ENCODE results near the gene STK26.
A peak's percentile ranks its signal among the peaks of the same experiment; 100 is the strongest.

Gene STK26

DNA sequence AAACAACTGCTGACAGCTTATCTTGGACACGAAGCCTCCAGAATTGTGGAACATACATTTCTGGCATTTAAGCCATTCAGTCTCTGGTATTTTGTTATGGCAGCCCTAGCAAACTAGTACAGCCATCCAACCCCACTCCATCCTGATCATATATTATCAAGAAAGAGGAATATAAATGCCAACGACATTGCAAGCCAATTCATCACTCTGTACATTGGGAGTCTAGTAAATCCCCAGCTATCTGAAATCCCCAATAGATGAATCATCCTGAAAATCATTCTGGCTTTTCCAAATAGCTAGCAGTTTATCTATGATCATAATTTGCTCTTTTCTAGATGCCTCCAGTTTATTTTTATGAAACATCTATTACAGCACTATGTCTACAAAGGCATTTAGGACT lies 63.6 kb downstream of the STK26 start:
- TF ChIP-seq, protein P1, sequence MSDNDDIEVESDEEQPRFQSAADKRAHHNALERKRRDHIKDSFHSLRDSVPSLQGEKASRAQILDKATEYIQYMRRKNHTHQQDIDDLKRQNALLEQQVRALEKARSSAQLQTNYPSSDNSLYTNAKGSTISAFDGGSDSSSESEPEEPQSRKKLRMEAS (IDR thresholded peaks at IDR 0.05; ENCODE audit: low read depth, low read length) = no peak
- TF ChIP-seq POLR2A (IDR thresholded peaks at IDR 0.05; ENCODE audit: extremely low read depth, insufficient read length) (no peak), MYC (IDR thresholded peaks at IDR 0.05; ENCODE audit: low read depth, low read length) (no peak)
- TF ChIP-seq, protein P2, sequence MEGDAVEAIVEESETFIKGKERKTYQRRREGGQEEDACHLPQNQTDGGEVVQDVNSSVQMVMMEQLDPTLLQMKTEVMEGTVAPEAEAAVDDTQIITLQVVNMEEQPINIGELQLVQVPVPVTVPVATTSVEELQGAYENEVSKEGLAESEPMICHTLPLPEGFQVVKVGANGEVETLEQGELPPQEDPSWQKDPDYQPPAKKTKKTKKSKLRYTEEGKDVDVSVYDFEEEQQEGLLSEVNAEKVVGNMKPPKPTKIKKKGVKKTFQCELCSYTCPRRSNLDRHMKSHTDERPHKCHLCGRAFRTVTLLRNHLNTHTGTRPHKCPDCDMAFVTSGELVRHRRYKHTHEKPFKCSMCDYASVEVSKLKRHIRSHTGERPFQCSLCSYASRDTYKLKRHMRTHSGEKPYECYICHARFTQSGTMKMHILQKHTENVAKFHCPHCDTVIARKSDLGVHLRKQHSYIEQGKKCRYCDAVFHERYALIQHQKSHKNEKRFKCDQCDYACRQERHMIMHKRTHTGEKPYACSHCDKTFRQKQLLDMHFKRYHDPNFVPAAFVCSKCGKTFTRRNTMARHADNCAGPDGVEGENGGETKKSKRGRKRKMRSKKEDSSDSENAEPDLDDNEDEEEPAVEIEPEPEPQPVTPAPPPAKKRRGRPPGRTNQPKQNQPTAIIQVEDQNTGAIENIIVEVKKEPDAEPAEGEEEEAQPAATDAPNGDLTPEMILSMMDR (IDR thresholded peaks at IDR 0.05; ENCODE audit: low read depth, low read length) = no peak
- no peak overlapping the region for H3K4me3 ChIP-seq (ENCODE audit: low read depth, low read length)
- no peak for DNase-seq (ENCODE audit: low read depth)

DNA sequence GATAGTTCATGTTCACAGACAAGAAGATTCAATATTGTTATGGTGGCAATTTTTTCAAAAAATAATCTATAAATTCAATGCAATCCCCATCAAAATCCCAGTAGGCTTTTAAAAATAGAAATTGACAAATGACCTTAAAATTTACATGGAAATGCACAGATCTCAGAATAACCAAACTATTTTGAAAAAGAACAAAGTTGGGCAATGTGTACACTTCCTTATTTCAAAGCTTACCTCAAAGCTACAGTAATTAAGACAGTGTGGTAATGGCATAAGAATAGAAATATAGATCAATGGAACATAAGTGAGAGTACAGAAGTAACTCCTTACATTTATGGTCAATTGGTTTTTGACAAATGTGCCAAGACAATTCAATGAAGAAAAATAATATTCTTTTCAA lies 65.8 kb downstream of the STK26 start:
- H3K4me3 ChIP-seq (ENCODE audit: low read depth, low read length) = no peak overlapping the region
- peak; percentile 9 for DNase-seq (ENCODE audit: low read depth)
- TF ChIP-seq MYC (IDR thresholded peaks at IDR 0.05; ENCODE audit: low read depth, low read length) (no peak), POLR2A (IDR thresholded peaks at IDR 0.05; ENCODE audit: extremely low read depth, insufficient read length) (no peak)
- TF ChIP-seq, protein P1 (IDR thresholded peaks at IDR 0.05; ENCODE audit: low read depth, low read length) = no peak
- TF ChIP-seq, protein P2 (IDR thresholded peaks at IDR 0.05; ENCODE audit: low read depth, low read length) = no peak

DNA sequence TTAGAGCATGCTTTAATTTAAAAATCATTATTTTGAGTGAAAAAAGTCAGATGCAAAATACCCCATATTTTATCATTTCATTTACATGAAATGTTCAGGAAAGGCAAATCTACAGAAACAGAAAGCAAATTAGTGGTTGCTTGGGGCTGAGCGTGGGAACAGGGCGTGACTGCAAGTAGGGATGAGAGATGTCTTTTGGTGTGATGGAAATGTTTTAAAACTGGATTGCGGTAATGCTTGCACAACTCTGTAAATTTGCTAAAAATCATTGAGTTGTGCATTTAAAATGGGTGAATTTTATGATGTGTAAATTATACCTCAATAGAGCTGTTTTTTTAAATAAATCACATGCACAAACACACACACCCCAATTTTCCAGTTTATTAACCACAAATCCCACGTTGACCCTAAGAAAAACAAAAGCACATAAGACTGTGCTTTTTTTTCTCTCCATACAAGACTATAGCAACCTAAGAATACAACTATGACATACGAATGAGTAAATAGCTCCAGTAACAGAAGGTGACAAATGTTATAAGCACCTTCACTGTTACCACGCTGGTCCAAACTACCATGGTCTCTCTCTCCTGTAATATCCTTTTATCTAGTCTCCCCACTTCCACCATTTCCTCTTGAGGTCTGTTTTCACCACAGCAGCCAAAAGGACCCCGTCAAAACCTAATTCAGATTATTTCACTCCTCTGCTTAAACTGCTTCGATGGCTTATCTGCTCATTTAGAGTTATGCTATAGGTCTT lies 67.5 kb downstream of the STK26 start:
- H3K4me3 ChIP-seq (ENCODE audit: low read depth, low read length) = no peak overlapping the region
- DNase-seq (ENCODE audit: low read depth) = peak; percentile 4
- TF ChIP-seq POLR2A (IDR thresholded peaks at IDR 0.05; ENCODE audit: extremely low read depth, insufficient read length) = no peak
- no peak for TF ChIP-seq MYC (IDR thresholded peaks at IDR 0.05; ENCODE audit: low read depth, low read length)
- TF ChIP-seq, protein P2 (IDR thresholded peaks at IDR 0.05; ENCODE audit: low read depth, low read length) = no peak
- TF ChIP-seq, protein P1 (IDR thresholded peaks at IDR 0.05; ENCODE audit: low read depth, low read length) = no peak

DNA sequence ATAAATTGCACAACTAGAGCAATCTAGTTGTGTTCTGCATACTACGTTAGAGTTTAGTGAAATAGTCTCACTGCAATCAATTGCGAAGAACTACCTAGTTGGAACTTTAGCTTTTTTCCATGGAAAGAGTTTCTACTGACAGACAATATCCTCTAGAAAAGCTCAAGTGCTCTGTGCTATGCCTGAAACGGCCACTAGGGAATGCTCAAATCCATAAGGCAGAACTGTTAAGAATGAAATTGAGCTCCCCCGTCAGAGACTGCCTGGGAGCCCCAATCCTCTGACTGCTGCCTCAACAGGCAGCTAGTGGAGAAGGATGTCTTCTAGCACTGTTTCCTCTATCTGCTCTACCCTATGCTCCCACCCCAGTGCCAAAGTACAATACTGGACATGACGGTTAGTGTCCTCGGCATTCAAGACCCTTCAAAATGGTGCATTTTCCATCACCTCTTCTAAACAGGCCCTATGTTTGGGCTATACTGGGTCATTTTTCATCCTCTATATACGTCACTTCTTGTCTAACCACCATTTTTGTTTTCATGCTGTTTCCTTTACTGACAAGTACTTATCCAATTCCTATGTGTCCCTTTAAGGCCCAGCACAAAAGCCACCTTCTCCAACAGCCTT lies 69.5 kb downstream of the STK26 start:
- DNase-seq (ENCODE audit: low read depth) = peak; percentile 72

DNA sequence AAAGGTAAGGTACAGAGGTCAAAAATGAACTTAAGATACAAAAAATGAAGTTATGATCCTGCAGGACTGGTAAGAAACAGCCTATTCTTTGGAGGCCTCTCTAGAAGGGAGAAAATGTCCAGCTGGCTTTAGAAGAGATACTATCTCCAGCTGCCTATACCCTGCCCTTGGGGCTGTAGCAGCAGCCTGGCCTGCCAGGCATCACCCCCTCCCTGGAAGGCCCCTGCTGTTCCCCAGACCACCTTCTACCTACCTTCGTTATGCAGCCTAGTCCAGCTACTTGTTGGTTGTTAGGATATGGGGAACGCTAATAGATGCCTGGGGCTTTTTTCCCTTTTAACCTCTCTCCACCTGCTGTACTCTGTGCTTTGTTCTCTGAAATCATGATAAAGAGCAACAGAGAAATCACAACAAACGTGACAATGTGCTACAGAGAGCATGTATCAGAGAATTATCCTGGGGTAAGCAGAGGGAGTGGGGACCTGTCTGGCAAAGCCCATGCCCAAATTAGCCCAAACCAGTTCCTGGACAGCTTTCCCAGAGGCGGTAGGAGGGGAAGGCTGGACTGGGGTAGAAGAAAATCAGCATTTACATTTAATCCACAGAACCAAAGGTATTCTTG lies 70.2 kb downstream of the STK26 start:
- TF ChIP-seq, protein P2 (IDR thresholded peaks at IDR 0.05; ENCODE audit: low read depth, low read length) = no peak
- TF ChIP-seq, protein P1 (IDR thresholded peaks at IDR 0.05; ENCODE audit: low read depth, low read length) = no peak
- no peak for TF ChIP-seq POLR2A (IDR thresholded peaks at IDR 0.05; ENCODE audit: extremely low read depth, insufficient read length)
- no peak for TF ChIP-seq MYC (IDR thresholded peaks at IDR 0.05; ENCODE audit: low read depth, low read length)
- DNase-seq (ENCODE audit: low read depth) = no peak
- no peak overlapping the region for H3K4me3 ChIP-seq (ENCODE audit: low read depth, low read length)

More for the DNA sequence above, 69.5 kb downstream of the STK26 start:
- H3K4me3 ChIP-seq (ENCODE audit: low read depth, low read length) = no peak overlapping the region
- TF ChIP-seq, protein P1 (IDR thresholded peaks at IDR 0.05; ENCODE audit: low read depth, low read length) = no peak
- TF ChIP-seq MYC (IDR thresholded peaks at IDR 0.05; ENCODE audit: low read depth, low read length) = no peak
- TF ChIP-seq, protein P2 (IDR thresholded peaks at IDR 0.05; ENCODE audit: low read depth, low read length) = peak; percentile 69
- TF ChIP-seq POLR2A (IDR thresholded peaks at IDR 0.05; ENCODE audit: extremely low read depth, insufficient read length) = no peak
